HL-60 (cell line): ENCODE data around the gene RBBP4.

Experiments used
- DNase-seq, 2 experiments: peaks; one replicate each; pipeline ENCODE4 v3.0.0-alpha.2; 2010 to 2020; ENCODE audit warnings: low read depth in 1 of 2, low spot score in 1 of 2
- H3K27ac ChIP-seq: fragments of 250-450 bp; sonication (Bioruptor Pico); replicated peaks from 2 replicates; pipeline ENCODE4 v1.5.1; 2020; ENCODE audit warnings: mild to moderate bottlenecking, moderate library complexity
- H3K27me3 ChIP-seq: fragments of 250-450 bp; sonication (Bioruptor Pico); 2 replicates; pipeline ENCODE4 v1.5.1; 2021; ENCODE audit warnings: mild to moderate bottlenecking, moderate library complexity; ENCODE audit not compliant: insufficient read depth, poor library complexity, severe bottlenecking
- H3K4me3 ChIP-seq: replicated peaks from 2 replicates; pipeline ENCODE4 v1.5.1; 2011; ENCODE audit warnings: mild to moderate bottlenecking, control low read depth, low read length; ENCODE audit not compliant: insufficient read depth
- GABPA ChIP-seq: IDR thresholded peaks from 2 replicates; pipeline ENCODE4 v1.6.1; 2012; ENCODE audit warnings: low read depth
- POLR2AphosphoS5 ChIP-seq: IDR thresholded peaks from 2 replicates; pipeline ENCODE4 v1.6.1; 2012; ENCODE audit warnings: low read depth
- SPI1 ChIP-seq: IDR thresholded peaks from 2 replicates; pipeline ENCODE4 v1.6.1; 2012; ENCODE audit warnings: low read depth, mild to moderate bottlenecking, borderline replicate concordance
- TF ChIP-seq, protein P1 (sequence below): IDR thresholded peaks from 2 replicates; pipeline ENCODE4 v1.6.1; 2012; ENCODE audit warnings: low read depth; ENCODE audit not compliant: insufficient replicate concordance
- TF ChIP-seq, protein P2 (sequence below): IDR thresholded peaks from one replicate; pipeline ENCODE4 v1.5.1; 2011; ENCODE audit warnings: low read length, control low read depth, inconsistent platforms; ENCODE audit not compliant: insufficient read depth

RBBP4 gene

GRCh38 chr1:32647308-32648134 is 3.5 kb upstream of the RBBP4 start:
- TF ChIP-seq POLR2AphosphoS5: no peak
- no peak for TF ChIP-seq GABPA
- peak; percentile 17; the same call in 1 of the 2 replicates for TF ChIP-seq SPI1
- Histone ChIP-seq H3K27ac (no peak overlapping the region), H3K27me3 (no peaks in the 10 kb centered on the region), H3K4me3 (no peak overlapping the region)
- DNase-seq: no peak

- peak; percentile 94 to 95 for DNase-seq
- peak within 1 kb of the TSS; percentile 99 for H3K27ac ChIP-seq
These were observed 708 bp upstream of the RBBP4 start, which contains the start of gene ZBTB8OS for GRCh38 chr1:32650248-32650751. Gene ZBTB8OS (minus strand): TSS chr1:32650550. CDS start chr1:32650529, 21 bp downstream.

GRCh38 chr1:32651461-32652073 is 559 bp downstream of the RBBP4 start:
- H3K27me3 ChIP-seq: no peaks in the 10 kb centered on the region
- no peak for DNase-seq
- peak overlapping the region; percentile 99 for H3K27ac ChIP-seq
- TF ChIP-seq, protein P1, sequence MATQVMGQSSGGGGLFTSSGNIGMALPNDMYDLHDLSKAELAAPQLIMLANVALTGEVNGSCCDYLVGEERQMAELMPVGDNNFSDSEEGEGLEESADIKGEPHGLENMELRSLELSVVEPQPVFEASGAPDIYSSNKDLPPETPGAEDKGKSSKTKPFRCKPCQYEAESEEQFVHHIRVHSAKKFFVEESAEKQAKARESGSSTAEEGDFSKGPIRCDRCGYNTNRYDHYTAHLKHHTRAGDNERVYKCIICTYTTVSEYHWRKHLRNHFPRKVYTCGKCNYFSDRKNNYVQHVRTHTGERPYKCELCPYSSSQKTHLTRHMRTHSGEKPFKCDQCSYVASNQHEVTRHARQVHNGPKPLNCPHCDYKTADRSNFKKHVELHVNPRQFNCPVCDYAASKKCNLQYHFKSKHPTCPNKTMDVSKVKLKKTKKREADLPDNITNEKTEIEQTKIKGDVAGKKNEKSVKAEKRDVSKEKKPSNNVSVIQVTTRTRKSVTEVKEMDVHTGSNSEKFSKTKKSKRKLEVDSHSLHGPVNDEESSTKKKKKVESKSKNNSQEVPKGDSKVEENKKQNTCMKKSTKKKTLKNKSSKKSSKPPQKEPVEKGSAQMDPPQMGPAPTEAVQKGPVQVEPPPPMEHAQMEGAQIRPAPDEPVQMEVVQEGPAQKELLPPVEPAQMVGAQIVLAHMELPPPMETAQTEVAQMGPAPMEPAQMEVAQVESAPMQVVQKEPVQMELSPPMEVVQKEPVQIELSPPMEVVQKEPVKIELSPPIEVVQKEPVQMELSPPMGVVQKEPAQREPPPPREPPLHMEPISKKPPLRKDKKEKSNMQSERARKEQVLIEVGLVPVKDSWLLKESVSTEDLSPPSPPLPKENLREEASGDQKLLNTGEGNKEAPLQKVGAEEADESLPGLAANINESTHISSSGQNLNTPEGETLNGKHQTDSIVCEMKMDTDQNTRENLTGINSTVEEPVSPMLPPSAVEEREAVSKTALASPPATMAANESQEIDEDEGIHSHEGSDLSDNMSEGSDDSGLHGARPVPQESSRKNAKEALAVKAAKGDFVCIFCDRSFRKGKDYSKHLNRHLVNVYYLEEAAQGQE: no peak
- TF ChIP-seq SPI1: no peak
- TF ChIP-seq POLR2AphosphoS5: no peak; the same call in 1 of the 2 replicates
- TF ChIP-seq GABPA: no peak
- TF ChIP-seq, protein P2, sequence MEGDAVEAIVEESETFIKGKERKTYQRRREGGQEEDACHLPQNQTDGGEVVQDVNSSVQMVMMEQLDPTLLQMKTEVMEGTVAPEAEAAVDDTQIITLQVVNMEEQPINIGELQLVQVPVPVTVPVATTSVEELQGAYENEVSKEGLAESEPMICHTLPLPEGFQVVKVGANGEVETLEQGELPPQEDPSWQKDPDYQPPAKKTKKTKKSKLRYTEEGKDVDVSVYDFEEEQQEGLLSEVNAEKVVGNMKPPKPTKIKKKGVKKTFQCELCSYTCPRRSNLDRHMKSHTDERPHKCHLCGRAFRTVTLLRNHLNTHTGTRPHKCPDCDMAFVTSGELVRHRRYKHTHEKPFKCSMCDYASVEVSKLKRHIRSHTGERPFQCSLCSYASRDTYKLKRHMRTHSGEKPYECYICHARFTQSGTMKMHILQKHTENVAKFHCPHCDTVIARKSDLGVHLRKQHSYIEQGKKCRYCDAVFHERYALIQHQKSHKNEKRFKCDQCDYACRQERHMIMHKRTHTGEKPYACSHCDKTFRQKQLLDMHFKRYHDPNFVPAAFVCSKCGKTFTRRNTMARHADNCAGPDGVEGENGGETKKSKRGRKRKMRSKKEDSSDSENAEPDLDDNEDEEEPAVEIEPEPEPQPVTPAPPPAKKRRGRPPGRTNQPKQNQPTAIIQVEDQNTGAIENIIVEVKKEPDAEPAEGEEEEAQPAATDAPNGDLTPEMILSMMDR: no peak
- peak overlapping the region; percentile 64 for H3K4me3 ChIP-seq

More at GRCh38 chr1:32650248-32650751, 708 bp upstream of the RBBP4 start, which contains the start of gene ZBTB8OS:
- Histone ChIP-seq H3K4me3 (peak within 1 kb of the TSS; percentile 79), H3K27me3 (no peaks in the 10 kb centered on the region)
- TF ChIP-seq, protein P2: no peak
- TF ChIP-seq, protein P1: peak; percentile 17
- TF ChIP-seq SPI1 (peak; percentile 70), POLR2AphosphoS5 (peak; percentile 68), GABPA (peak; percentile 90)
